Liver (tissue), 9 donors: ENCODE results near the gene WWOX. TPM values are rescaled to one million over a fixed set of nuclear protein-coding genes. Genes with fewer than 3 reads are reported as not detected.

Source experiments
- DNase-seq: peaks from one replicate; pipeline ENCODE4 v3.0.0-alpha.2; 2017; ENCODE audit warnings: low spot score
- H3K27ac ChIP-seq, 2 donors: one replicate each; pipeline ENCODE4 v1.7.0; 2013; ENCODE audit warnings: inconsistent platforms in 2 of 2, low read length in 2 of 2, control low read depth in 1 of 2, low read depth in 1 of 2, mild to moderate bottlenecking in 1 of 2
- H3K27me3 ChIP-seq, 4 donors: one replicate each; pipeline versions ENCODE4 v1.6.1 to v1.7.0; 2013; ENCODE audit warnings: low read length in 3 of 4, inconsistent platforms in 1 of 4, mild to moderate bottlenecking in 1 of 4, moderate library complexity in 1 of 4; ENCODE audit not compliant: control insufficient read depth in 4 of 4, insufficient read depth in 4 of 4
- H3K36me3 ChIP-seq, 4 donors: one replicate each; pipeline versions ENCODE4 v1.6.1 to v1.7.0; 2013; ENCODE audit warnings: low read length in 3 of 4, mild to moderate bottlenecking in 3 of 4, low read depth in 1 of 4, moderate library complexity in 1 of 4; ENCODE audit not compliant: control insufficient read depth in 4 of 4, insufficient read depth in 3 of 4
- H3K4me1 ChIP-seq, 4 donors: one replicate each; pipeline versions ENCODE4 v1.6.1 to v1.7.0; 2013; ENCODE audit warnings: low read length in 3 of 4, mild to moderate bottlenecking in 3 of 4, moderate library complexity in 1 of 4; ENCODE audit not compliant: control insufficient read depth in 4 of 4, insufficient read depth in 4 of 4
- H3K4me3 ChIP-seq, 3 donors: one replicate each; pipeline versions ENCODE4 v1.6.1 to v1.7.0; 2013; ENCODE audit warnings: low read length in 3 of 3, control low read depth in 1 of 3, low read depth in 1 of 3, mild to moderate bottlenecking in 1 of 3
- H3K9ac ChIP-seq, 2 donors: one replicate each; pipeline ENCODE4 v1.7.0; 2013; ENCODE audit warnings: low read length in 2 of 2, mild to moderate bottlenecking in 2 of 2, moderate library complexity in 2 of 2, control low read depth in 1 of 2, low read depth in 1 of 2
- H3K9me3 ChIP-seq, 4 donors: one replicate each; pipeline versions ENCODE4 v1.6.1 to v1.7.0; 2013; ENCODE audit warnings: low read length in 3 of 4; ENCODE audit not compliant: control insufficient read depth in 4 of 4
- FOXA1 ChIP-seq: IDR thresholded peaks from 2 replicates; pipeline ENCODE4 v1.6.1; 2016; ENCODE audit warnings: antibody characterized with exemption
- GABPA ChIP-seq, 2 donors: IDR thresholded peaks in 1 of 2; conservative IDR thresholded peaks in 1 of 2; 2 replicates each; pipeline ENCODE4 v1.6.1; 2016; ENCODE audit warnings: antibody characterized with exemption in 2 of 2, mild to moderate bottlenecking in 1 of 2, moderate library complexity in 1 of 2
- HNF4G ChIP-seq: IDR thresholded peaks from 2 replicates; pipeline ENCODE4 v1.6.1; 2016; ENCODE audit warnings: antibody characterized with exemption
- JUND ChIP-seq, 2 donors: IDR thresholded peaks; 2 replicates each; pipeline ENCODE4 v1.6.1; 2016; ENCODE audit warnings: antibody characterized with exemption in 2 of 2
- NR2F2 ChIP-seq: IDR thresholded peaks from 2 replicates; pipeline ENCODE4 v1.6.1; 2016; ENCODE audit warnings: antibody characterized with exemption
- RAD21 ChIP-seq, 2 donors: IDR thresholded peaks; 2 replicates each; pipeline ENCODE4 v1.6.1; 2016; ENCODE audit warnings: antibody characterized with exemption in 2 of 2, mild to moderate bottlenecking in 2 of 2
- RXRA ChIP-seq, 2 donors: IDR thresholded peaks; 2 replicates each; pipeline ENCODE4 v1.6.1; 2017 to 2018; ENCODE audit warnings: antibody characterized with exemption in 2 of 2, mild to moderate bottlenecking in 1 of 2
- SP1 ChIP-seq: IDR thresholded peaks from 2 replicates; pipeline ENCODE4 v1.6.1; 2018; ENCODE audit warnings: antibody characterized with exemption, mild to moderate bottlenecking
- TAF1 ChIP-seq: conservative IDR thresholded peaks from 2 replicates; pipeline ENCODE4 v1.6.1; 2016; ENCODE audit warnings: antibody characterized with exemption, mild to moderate bottlenecking
- WGBS: extraction: QIAGEN DNeasy Blood & Tissue Kit; methylation state at CpG from one replicate; pipeline ENCODE4 v1.1.7; 2013; 5-methylcytosine and 5-hydroxymethylcytosine counted together
- polyA plus RNA-seq, 2 donors: library from polyadenylated mRNA; stranded (reverse) in 1 of 2; unstranded in 1 of 2; fragments of 200-250 nt in 1 of 2; fragments of >200 nt in 1 of 2; fragmentation: Nextera tagmentation in 1 of 2; extraction: Ambion mirVana in 1 of 2; gene quantifications; one replicate each; pipeline versions ENCODE4 v1.2.1 to v1.2.3, GENCODE V29; 2013 to 2015
- total RNA-seq, 2 donors: library from RNA; depleted of rRNA; stranded (reverse); fragments of >200 nt; gene quantifications; one replicate each; pipeline ENCODE4 v1.2.3, GENCODE V29; 2014
- TF ChIP-seq, protein P1 (sequence below): fragments of 150-350 bp; IDR thresholded peaks from 2 replicates; pipeline ENCODE4 v1.5.1; 2017; ENCODE audit warnings: improper control_type of control experiment, low read depth, low read length; ENCODE audit not compliant: missing input control
- TF ChIP-seq, protein P2 (sequence below): IDR thresholded peaks from 2 replicates; pipeline ENCODE4 v1.6.1; 2016; ENCODE audit warnings: antibody characterized with exemption
- TF ChIP-seq, protein P3 (sequence below): IDR thresholded peaks from 2 replicates; pipeline ENCODE4 v1.6.1; 2016; ENCODE audit warnings: antibody characterized with exemption
- TF ChIP-seq, protein P4 (sequence below): IDR thresholded peaks from 2 replicates; pipeline ENCODE4 v1.6.1; 2016; ENCODE audit warnings: antibody characterized with exemption, mild to moderate bottlenecking
- donor health status: healthy.
- donor health status: healthy.
- donor health status: healthy.
- donor health status: healthy.
- donor health status: healthy.

Gene WWOX
- total and polyA plus RNA-seq, 4 donors, result 9.8 to 46.0 (median 15.3) TPM

DNA sequence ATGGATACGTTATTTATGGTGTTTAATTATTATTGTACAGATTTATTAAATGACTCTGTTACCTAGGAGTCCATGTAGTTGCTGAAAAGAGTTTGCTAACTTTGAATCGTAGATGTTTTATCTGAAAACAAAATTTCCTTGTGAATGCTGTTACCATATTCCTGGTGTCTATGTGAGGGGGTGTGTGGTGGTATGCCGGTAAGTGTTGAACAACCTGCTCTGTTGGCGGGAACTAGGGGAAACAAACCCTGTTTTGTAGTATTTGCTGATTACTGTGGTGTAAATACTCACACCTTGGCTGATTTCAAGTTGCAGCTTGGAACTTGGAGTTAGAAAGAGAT is 386.4 kb downstream of the WWOX start:
- H3K9me3 ChIP-seq, result no peaks in the 10 kb centered on the region
- no peaks in the 10 kb centered on the region for H3K27me3 ChIP-seq
- no peak overlapping the region for H3K27ac ChIP-seq
- H3K36me3 ChIP-seq, result no peaks in the 10 kb centered on the region
- DNase-seq, result no peak
- H3K4me1 ChIP-seq, result peaks cover 6 to 28% (median 20%) of the 10 kb centered on the region in 4 donors
- WGBS, result 96% methylated on average over 4 of the region's 4 CpGs
- no peak overlapping the region for H3K4me3 ChIP-seq
- TF ChIP-seq RXRA (IDR thresholded peaks at IDR 0.05) (no peak), NR2F2 (no peak), FOXA1 (no peak), TAF1 (no peak), HNF4G (no peak), SP1 (no peak), GABPA (IDR thresholded peaks at IDR 0.05 in 1 of 2, conservative IDR thresholded peaks at IDR 0.05 in 1 of 2) (no peak), RAD21 (IDR thresholded peaks at IDR 0.05) (no peak)
- TF ChIP-seq, protein P1, sequence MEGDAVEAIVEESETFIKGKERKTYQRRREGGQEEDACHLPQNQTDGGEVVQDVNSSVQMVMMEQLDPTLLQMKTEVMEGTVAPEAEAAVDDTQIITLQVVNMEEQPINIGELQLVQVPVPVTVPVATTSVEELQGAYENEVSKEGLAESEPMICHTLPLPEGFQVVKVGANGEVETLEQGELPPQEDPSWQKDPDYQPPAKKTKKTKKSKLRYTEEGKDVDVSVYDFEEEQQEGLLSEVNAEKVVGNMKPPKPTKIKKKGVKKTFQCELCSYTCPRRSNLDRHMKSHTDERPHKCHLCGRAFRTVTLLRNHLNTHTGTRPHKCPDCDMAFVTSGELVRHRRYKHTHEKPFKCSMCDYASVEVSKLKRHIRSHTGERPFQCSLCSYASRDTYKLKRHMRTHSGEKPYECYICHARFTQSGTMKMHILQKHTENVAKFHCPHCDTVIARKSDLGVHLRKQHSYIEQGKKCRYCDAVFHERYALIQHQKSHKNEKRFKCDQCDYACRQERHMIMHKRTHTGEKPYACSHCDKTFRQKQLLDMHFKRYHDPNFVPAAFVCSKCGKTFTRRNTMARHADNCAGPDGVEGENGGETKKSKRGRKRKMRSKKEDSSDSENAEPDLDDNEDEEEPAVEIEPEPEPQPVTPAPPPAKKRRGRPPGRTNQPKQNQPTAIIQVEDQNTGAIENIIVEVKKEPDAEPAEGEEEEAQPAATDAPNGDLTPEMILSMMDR, result no peak
- TF ChIP-seq, protein P2, sequence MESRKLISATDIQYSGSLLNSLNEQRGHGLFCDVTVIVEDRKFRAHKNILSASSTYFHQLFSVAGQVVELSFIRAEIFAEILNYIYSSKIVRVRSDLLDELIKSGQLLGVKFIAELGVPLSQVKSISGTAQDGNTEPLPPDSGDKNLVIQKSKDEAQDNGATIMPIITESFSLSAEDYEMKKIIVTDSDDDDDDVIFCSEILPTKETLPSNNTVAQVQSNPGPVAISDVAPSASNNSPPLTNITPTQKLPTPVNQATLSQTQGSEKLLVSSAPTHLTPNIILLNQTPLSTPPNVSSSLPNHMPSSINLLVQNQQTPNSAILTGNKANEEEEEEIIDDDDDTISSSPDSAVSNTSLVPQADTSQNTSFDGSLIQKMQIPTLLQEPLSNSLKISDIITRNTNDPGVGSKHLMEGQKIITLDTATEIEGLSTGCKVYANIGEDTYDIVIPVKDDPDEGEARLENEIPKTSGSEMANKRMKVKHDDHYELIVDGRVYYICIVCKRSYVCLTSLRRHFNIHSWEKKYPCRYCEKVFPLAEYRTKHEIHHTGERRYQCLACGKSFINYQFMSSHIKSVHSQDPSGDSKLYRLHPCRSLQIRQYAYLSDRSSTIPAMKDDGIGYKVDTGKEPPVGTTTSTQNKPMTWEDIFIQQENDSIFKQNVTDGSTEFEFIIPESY, result no peak
- TF ChIP-seq, protein P3, sequence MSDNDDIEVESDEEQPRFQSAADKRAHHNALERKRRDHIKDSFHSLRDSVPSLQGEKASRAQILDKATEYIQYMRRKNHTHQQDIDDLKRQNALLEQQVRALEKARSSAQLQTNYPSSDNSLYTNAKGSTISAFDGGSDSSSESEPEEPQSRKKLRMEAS, result no peak
- no peak overlapping the region for H3K9ac ChIP-seq

DNA sequence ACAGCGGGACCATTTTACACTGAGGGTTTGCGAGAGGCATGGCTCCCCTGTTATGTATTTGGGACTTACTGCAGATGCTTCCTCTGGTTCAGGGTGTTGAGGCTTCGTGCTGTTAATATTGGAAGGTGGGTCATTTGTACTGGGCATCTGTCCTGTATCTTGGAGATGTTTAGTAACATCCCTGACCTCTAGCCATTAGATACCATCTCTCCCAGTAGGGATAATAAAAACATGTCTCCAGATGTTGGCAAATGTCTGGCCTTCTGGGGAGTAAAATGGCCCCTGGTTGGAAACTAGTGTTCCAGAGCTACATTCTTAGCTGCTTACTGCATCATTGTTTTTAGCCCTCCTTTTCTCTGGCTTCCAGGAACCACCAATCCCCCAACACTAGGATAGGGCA is 388.0 kb downstream of the WWOX start:
- no peak for TF ChIP-seq JUND (IDR thresholded peaks at IDR 0.05)
- TF ChIP-seq, protein P2, result no peak
- TF ChIP-seq NR2F2, result no peak
- no peak for TF ChIP-seq TAF1
- TF ChIP-seq HNF4G, result no peak
- Histone ChIP-seq H3K9me3 (no peaks in the 10 kb centered on the region), H3K9ac (no peak overlapping the region), H3K36me3 (no peaks in the 10 kb centered on the region), H3K4me1 (peaks cover 3 to 14% (median 9%) of the 10 kb centered on the region in 4 donors), H3K27ac (no peak overlapping the region), H3K27me3 (no peaks in the 10 kb centered on the region), H3K4me3 (no peak overlapping the region)
- DNase-seq, result no peak
- WGBS, result 97% methylated on average over 3 of the region's 3 CpGs

DNA sequence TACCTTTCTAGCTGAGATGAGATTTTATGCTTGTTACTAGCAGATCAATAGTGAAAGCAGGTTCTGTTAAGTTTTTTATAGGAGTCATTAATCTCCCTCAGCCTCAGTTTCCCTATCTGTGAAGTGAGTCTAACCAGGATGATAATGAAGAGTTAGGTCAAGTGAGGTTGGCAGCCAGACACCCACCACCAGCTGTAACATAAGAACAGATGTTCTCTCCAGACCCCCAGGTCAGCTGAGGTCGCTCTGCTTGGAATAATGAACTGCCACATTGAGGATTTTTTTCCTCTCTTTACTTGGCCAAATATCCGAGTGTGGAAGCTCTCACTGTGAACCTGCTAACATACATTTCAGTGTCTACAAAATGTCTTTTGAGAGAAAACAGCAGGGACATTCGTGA is 389.6 kb downstream of the WWOX start:
- no peak for DNase-seq
- 57% methylated on average over 3 of the region's 3 CpGs for WGBS
- Histone ChIP-seq H3K27ac (no peak overlapping the region), H3K27me3 (no peaks in the 10 kb centered on the region), H3K9me3 (no peaks in the 10 kb centered on the region), H3K4me1 (peaks cover 0 to under 1% (median 0%) of the 10 kb centered on the region in 4 donors), H3K36me3 (no peaks in the 10 kb centered on the region), H3K4me3 (no peak overlapping the region), H3K9ac (no peak overlapping the region)
- TF ChIP-seq, protein P4, sequence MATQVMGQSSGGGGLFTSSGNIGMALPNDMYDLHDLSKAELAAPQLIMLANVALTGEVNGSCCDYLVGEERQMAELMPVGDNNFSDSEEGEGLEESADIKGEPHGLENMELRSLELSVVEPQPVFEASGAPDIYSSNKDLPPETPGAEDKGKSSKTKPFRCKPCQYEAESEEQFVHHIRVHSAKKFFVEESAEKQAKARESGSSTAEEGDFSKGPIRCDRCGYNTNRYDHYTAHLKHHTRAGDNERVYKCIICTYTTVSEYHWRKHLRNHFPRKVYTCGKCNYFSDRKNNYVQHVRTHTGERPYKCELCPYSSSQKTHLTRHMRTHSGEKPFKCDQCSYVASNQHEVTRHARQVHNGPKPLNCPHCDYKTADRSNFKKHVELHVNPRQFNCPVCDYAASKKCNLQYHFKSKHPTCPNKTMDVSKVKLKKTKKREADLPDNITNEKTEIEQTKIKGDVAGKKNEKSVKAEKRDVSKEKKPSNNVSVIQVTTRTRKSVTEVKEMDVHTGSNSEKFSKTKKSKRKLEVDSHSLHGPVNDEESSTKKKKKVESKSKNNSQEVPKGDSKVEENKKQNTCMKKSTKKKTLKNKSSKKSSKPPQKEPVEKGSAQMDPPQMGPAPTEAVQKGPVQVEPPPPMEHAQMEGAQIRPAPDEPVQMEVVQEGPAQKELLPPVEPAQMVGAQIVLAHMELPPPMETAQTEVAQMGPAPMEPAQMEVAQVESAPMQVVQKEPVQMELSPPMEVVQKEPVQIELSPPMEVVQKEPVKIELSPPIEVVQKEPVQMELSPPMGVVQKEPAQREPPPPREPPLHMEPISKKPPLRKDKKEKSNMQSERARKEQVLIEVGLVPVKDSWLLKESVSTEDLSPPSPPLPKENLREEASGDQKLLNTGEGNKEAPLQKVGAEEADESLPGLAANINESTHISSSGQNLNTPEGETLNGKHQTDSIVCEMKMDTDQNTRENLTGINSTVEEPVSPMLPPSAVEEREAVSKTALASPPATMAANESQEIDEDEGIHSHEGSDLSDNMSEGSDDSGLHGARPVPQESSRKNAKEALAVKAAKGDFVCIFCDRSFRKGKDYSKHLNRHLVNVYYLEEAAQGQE, result no peak
